H1 (cell line): Measurements from ENCODE around the gene SLC26A8. TPM values are rescaled to one million over a fixed set of nuclear protein-coding genes. Genes with fewer than 3 reads are reported as not detected.

ENCODE experiments used
- CTCF ChIA-PET: fragments of 300-600 bp; sonication (Branson Sonifier 250); formaldehyde crosslinking; loops from one replicate; lab custom pipeline; 2021; ENCODE audit not compliant: partially characterized antibody; lab: Charles Lee
- POLR2A ChIA-PET: fragments of 300-600 bp; sonication (Branson Sonifier 250); formaldehyde crosslinking; loops from one replicate; lab custom pipeline; 2021; ENCODE audit warnings: inconsistent platforms; ENCODE audit not compliant: partially characterized antibody; lab: Charles Lee
- DNase-seq, 2 experiments: peaks; one replicate each; pipeline versions ENCODE4 v3.0.0 to v3.0.0-alpha.2; 2010 to 2022; ENCODE audit warnings: low spot score in 2 of 2, low read depth in 1 of 2, mixed read lengths in 1 of 2
- FAIRE-seq: peaks from 2 replicates; lab custom pipeline; 2011; peaks lifted over from hg19 to GRCh38; lab: Jason Lieb, UNC
- H2AFZ ChIP-seq: 2 replicates; pipeline ENCODE4 v1.8.1; 2012; ENCODE audit warnings: low read length, inconsistent platforms
- H2AK5ac ChIP-seq: 2 replicates; pipeline ENCODE4 v1.6.1; 2013; ENCODE audit warnings: low read depth, low read length
- H2BK120ac ChIP-seq: replicated peaks from 2 replicates; pipeline ENCODE3; 2013; ENCODE audit warnings: low read depth, low read length, inconsistent platforms
- H2BK12ac ChIP-seq: 2 replicates; pipeline ENCODE4 v1.6.1; 2013; ENCODE audit warnings: low read depth, low read length
- H2BK15ac ChIP-seq: 2 replicates; pipeline ENCODE4 v1.6.1; 2013; ENCODE audit warnings: low read length
- H2BK20ac ChIP-seq: 2 replicates; pipeline ENCODE4 v1.6.1; 2013; ENCODE audit warnings: low read length
- H2BK5ac ChIP-seq: 2 replicates; pipeline ENCODE4 v1.6.1; 2013; ENCODE audit warnings: low read depth, low read length
- H3K14ac ChIP-seq: 2 replicates; pipeline ENCODE4 v1.6.1; 2013; ENCODE audit warnings: inconsistent platforms; ENCODE audit not compliant: insufficient read length
- H3K18ac ChIP-seq: 2 replicates; pipeline ENCODE4 v1.6.1; 2013; ENCODE audit warnings: low read length; ENCODE audit errors: extremely low read depth
- H3K23ac ChIP-seq: 2 replicates; pipeline ENCODE4 v1.6.1; 2013; ENCODE audit warnings: inconsistent platforms; ENCODE audit not compliant: insufficient read length
- H3K23me2 ChIP-seq: 2 replicates; pipeline ENCODE4 v1.6.1; 2013; ENCODE audit warnings: low read depth, low read length
- H3K27ac ChIP-seq: 2 replicates; pipeline ENCODE4 v1.6.1; 2011; ENCODE audit warnings: low read depth, low read length, inconsistent platforms
- H3K27me3 ChIP-seq, 4 experiments: replicated peaks in 1 of 4; 1 replicate in 1 of 4; 2 replicates in 3 of 4; pipeline versions ENCODE4 v1.6.1 to v1.8.1; 2011 to 2013; ENCODE audit warnings: low read length in 3 of 4, mild to moderate bottlenecking in 3 of 4, inconsistent platforms in 2 of 4, mixed read lengths in 2 of 4, moderate library complexity in 1 of 4; ENCODE audit not compliant: control insufficient read depth in 3 of 4, insufficient read depth in 3 of 4; ENCODE audit errors: extremely low read depth in 1 of 4
- H3K36me3 ChIP-seq, 4 experiments: 2 replicates each; pipeline versions ENCODE4 v1.6.1 to v1.8.1; 2011 to 2013; ENCODE audit warnings: mild to moderate bottlenecking in 4 of 4, low read length in 3 of 4, moderate library complexity in 2 of 4, control low read depth in 1 of 4, inconsistent platforms in 1 of 4; ENCODE audit not compliant: insufficient read depth in 4 of 4, control insufficient read depth in 2 of 4
- H3K4ac ChIP-seq: replicated peaks from 2 replicates; pipeline ENCODE3; 2013; ENCODE audit warnings: low read length, low read depth, mixed read lengths, inconsistent platforms; ENCODE audit not compliant: insufficient read length
- H3K4me1 ChIP-seq, 4 experiments: replicated peaks in 1 of 4; 1 replicate in 1 of 4; 2 replicates in 3 of 4; pipeline versions ENCODE4 v1.6.1 to v1.8.1; 2011 to 2013; ENCODE audit warnings: low read length in 3 of 4, inconsistent platforms in 2 of 4, mixed read lengths in 1 of 4; ENCODE audit not compliant: insufficient read depth in 4 of 4, control insufficient read depth in 3 of 4
- H3K4me2 ChIP-seq, 2 experiments: 2 replicates each; pipeline versions ENCODE4 v1.6.1 to v1.8.1; 2011 to 2013; ENCODE audit warnings: low read depth in 2 of 2, low read length in 2 of 2, control low read depth in 1 of 2, inconsistent platforms in 1 of 2, mild to moderate bottlenecking in 1 of 2; ENCODE audit not compliant: insufficient read depth in 1 of 2
- H3K4me3 ChIP-seq, 4 experiments: fragments of 200-600, 300-600 bp in 1 of 4; sonication (generic), shearing (Covaris generic), sonication (Bioruptor Twin) in 1 of 4; 2 replicates each; pipeline versions ENCODE4 v1.5.1 to v1.8.1; 2011 to 2016; ENCODE audit warnings: low read length in 4 of 4, low read depth in 3 of 4, control low read depth in 2 of 4, inconsistent platforms in 2 of 4, mild to moderate bottlenecking in 2 of 4, mixed read lengths in 1 of 4, moderate library complexity in 1 of 4; ENCODE audit not compliant: insufficient read depth in 2 of 4; ENCODE audit errors: extremely low read depth in 1 of 4
- H3K56ac ChIP-seq: replicated peaks from 2 replicates; pipeline ENCODE3; 2013; ENCODE audit warnings: low read depth, mild to moderate bottlenecking, mixed read lengths, low read length, inconsistent platforms; ENCODE audit not compliant: insufficient read length
- H3K79me1 ChIP-seq: 2 replicates; pipeline ENCODE4 v1.6.1; 2013; ENCODE audit warnings: low read depth, low read length, control low read depth
- H3K79me2 ChIP-seq, 2 experiments: 2 replicates each; pipeline versions ENCODE4 v1.6.1 to v1.8.1; 2012 to 2013; ENCODE audit warnings: low read length in 2 of 2, mild to moderate bottlenecking in 2 of 2, inconsistent platforms in 1 of 2; ENCODE audit not compliant: insufficient read depth in 2 of 2, control insufficient read depth in 1 of 2
- H3K9ac ChIP-seq, 4 experiments: replicated peaks in 1 of 4; 1 replicate in 1 of 4; 2 replicates in 3 of 4; pipeline versions ENCODE4 v1.6.1 to v1.8.1; 2011 to 2013; ENCODE audit warnings: low read depth in 3 of 4, low read length in 3 of 4, control low read depth in 2 of 4, mild to moderate bottlenecking in 2 of 4, moderate library complexity in 2 of 4, inconsistent platforms in 1 of 4; ENCODE audit errors: extremely low read depth in 1 of 4
- H3K9me3 ChIP-seq, 2 experiments: 2 replicates each; pipeline versions ENCODE4 v1.6.1 to v1.8.1; 2012 to 2013; ENCODE audit warnings: mild to moderate bottlenecking in 2 of 2, moderate library complexity in 2 of 2, control low read depth in 1 of 2, inconsistent platforms in 1 of 2, low read depth in 1 of 2, low read length in 1 of 2, mixed read lengths in 1 of 2; ENCODE audit not compliant: insufficient read depth in 2 of 2
- H4K20me1 ChIP-seq, 2 experiments: replicated peaks in 1 of 2; 2 replicates each; pipeline versions ENCODE3 to v1.8.1; 2011 to 2013; ENCODE audit warnings: inconsistent platforms in 2 of 2, low read length in 2 of 2, mild to moderate bottlenecking in 1 of 2; ENCODE audit not compliant: insufficient read depth in 2 of 2, control insufficient read depth in 1 of 2
- H4K5ac ChIP-seq: 2 replicates; pipeline ENCODE4 v1.6.1; 2013; ENCODE audit warnings: low read length, low read depth, mixed read lengths, inconsistent platforms; ENCODE audit not compliant: insufficient read length
- H4K8ac ChIP-seq: 2 replicates; pipeline ENCODE4 v1.8.0; 2013; ENCODE audit warnings: mild to moderate bottlenecking, moderate library complexity, low read length, inconsistent platforms; ENCODE audit not compliant: insufficient read depth; ENCODE audit errors: extremely low read depth
- H4K91ac ChIP-seq: replicated peaks from 2 replicates; pipeline ENCODE3; 2013; ENCODE audit warnings: low read length, mixed read lengths, inconsistent platforms; ENCODE audit not compliant: insufficient read length
- CHD1 ChIP-seq: IDR thresholded peaks from 2 replicates; pipeline ENCODE4 v1.6.1; 2012; ENCODE audit warnings: low read depth, low read length, improper control_type of control experiment
- EZH2 ChIP-seq: fragments of 200-600 bp; sonication (generic); IDR thresholded peaks from 2 replicates; pipeline ENCODE4 v1.7.1; 2012; ENCODE audit warnings: low read depth, mild to moderate bottlenecking, moderate library complexity, low read length, inconsistent platforms; ENCODE audit not compliant: severe bottlenecking
- FOSL1 ChIP-seq: IDR thresholded peaks from 2 replicates; pipeline ENCODE4 v1.6.1; 2011; ENCODE audit warnings: mild to moderate bottlenecking, low read depth, low read length, moderate library complexity; ENCODE audit not compliant: insufficient read depth
- KDM4A ChIP-seq: IDR thresholded peaks from one replicate; pipeline ENCODE4 v1.7.1; 2012; ENCODE audit warnings: low read depth, mild to moderate bottlenecking, moderate library complexity, low read length, inconsistent platforms; ENCODE audit not compliant: severe bottlenecking
- NRF1 ChIP-seq: IDR thresholded peaks from 2 replicates; pipeline ENCODE4 v1.6.1; 2011; ENCODE audit warnings: mild to moderate bottlenecking, low read depth, low read length, improper control_type of control experiment
- RBBP5 ChIP-seq: IDR thresholded peaks from 2 replicates; pipeline ENCODE4 v1.7.1; 2012; ENCODE audit warnings: low read depth, mild to moderate bottlenecking, inconsistent platforms, low read length, moderate library complexity, borderline replicate concordance
- SAP30 ChIP-seq: fragments of 300-600 bp; sonication (generic); IDR thresholded peaks from 2 replicates; pipeline ENCODE4 v1.7.1; 2012; ENCODE audit warnings: low read length, moderate library complexity, mild to moderate bottlenecking, inconsistent platforms; ENCODE audit not compliant: insufficient read depth, insufficient replicate concordance
- SIN3A ChIP-seq, 2 experiments: IDR thresholded peaks in 1 of 2; conservative IDR thresholded peaks in 1 of 2; 2 replicates each; pipeline ENCODE4 v1.6.1; 2011 to 2012; ENCODE audit warnings: low read length in 2 of 2, improper control_type of control experiment in 1 of 2, low read depth in 1 of 2, mild to moderate bottlenecking in 1 of 2
- SIX5 ChIP-seq: IDR thresholded peaks from 2 replicates; pipeline ENCODE4 v1.6.1; 2011; ENCODE audit warnings: mild to moderate bottlenecking, low read depth, low read length
- SP1 ChIP-seq: IDR thresholded peaks from 2 replicates; pipeline ENCODE4 v1.6.1; 2011; ENCODE audit warnings: low read depth, low read length
- SRF ChIP-seq: IDR thresholded peaks from 2 replicates; pipeline ENCODE4 v1.6.1; 2011; ENCODE audit warnings: mild to moderate bottlenecking, low read depth, low read length, moderate library complexity
- WGBS, 2 experiments: shearing (Covaris generic) in 1 of 2; methylation state at CpG; one replicate each; pipeline versions ENCODE4 v1.1.6 to v1.1.7; 2013 to 2015; ENCODE audit warnings: low lambda C conversion rate in 2 of 2, mixed read lengths in 2 of 2, inconsistent platforms in 1 of 2, low coverage in 1 of 2, missing lambda C conversion rate in 1 of 2; ENCODE audit not compliant: insufficient replicate concordance in 2 of 2, insufficient coverage in 1 of 2, insufficient read length in 1 of 2; ENCODE audit errors: extremely low coverage in 1 of 2, missing lambda C conversion rate in 1 of 2; 5-methylcytosine and 5-hydroxymethylcytosine counted together
- polyA plus RNA-seq, 7 experiments: library from polyadenylated mRNA; depleted of rRNA in 3 of 7; stranded (reverse) in 5 of 7; unstranded in 2 of 7; fragments of >200 nt in 5 of 7; fragments of 200-250 nt in 2 of 7; gene quantifications; 1 replicate in 5 of 7; 2 replicates in 1 of 7; 4 replicates in 1 of 7; pipeline versions ENCODE4 v1.2.1 to v1.2.3, GENCODE V29; 2011 to 2013; ENCODE audit warnings: missing spikeins in 2 of 7, mixed read lengths in 2 of 7
- total RNA-seq: library from RNA; stranded (reverse); fragmentation: NEBNext Ultra II Directional; extraction: Animal tissue kit (Norgen Biotek cat#: 25700); gene quantifications from 2 replicates; pipeline ENCODE4 v1.2.1, GENCODE V29; 2021
- TF ChIP-seq, protein P1 (sequence below): IDR thresholded peaks from 2 replicates; pipeline ENCODE4 v1.6.1; 2012; ENCODE audit warnings: inconsistent platforms

Gene SLC26A8
- total and polyA plus RNA-seq, 2 of the 8 experiments (the other 6 are each of a cell fraction or from before 2014, with no cell fraction given): 0.56 to 0.57 TPM

DNA sequence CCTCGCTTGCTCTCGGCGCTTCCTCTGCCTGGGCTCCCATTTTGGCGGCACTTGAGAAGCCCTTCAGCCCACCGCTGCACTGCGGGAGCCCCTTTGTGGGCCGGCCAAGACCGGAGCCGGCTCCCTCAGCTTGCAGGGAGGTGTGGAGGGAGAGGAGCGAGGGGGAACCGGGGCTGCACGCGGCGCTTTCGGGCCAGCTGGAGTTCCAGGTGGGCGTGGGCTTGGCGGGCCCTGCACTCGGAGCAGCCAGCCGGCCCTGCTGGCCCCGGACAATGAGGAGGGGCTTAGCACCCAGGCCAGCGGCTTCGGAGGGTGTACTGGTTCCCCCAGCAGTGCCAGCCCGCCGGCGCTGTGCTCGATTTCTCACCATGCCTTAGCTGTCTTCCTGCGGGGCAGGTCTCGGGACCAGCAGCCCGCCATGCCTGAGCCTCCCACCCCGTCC lies 93.3 kb downstream of the SLC26A8 start:
- peak overlapping the region; percentile 12; the same call in 1 of the 2 replicates for H2BK5ac ChIP-seq
- no peaks in the 10 kb centered on the region for H4K20me1 ChIP-seq
- no peak overlapping the region for H4K91ac ChIP-seq
- H3K18ac ChIP-seq: 0 out of 2 replicates have a peak overlapping the region, but pooled peaks have one; percentile 43
- FAIRE-seq: no peak
- H3K79me2 ChIP-seq: no peaks in the 10 kb centered on the region
- ChIA-PET POLR2A (interaction anchor here (0.6 to 3.6 kb wide), 8 partner anchors 11 to 340 kb away, joined by 3 to 27 read pairs (median 4); partner anchors contain the start of genes MAPK14 and SRPK1), CTCF (interaction anchor here (1.2 kb wide), 2 partner anchors 8 to 28 kb away, joined by 3 to 4 read pairs; no protein-coding TSS in a partner anchor)
- H3K14ac ChIP-seq: no peak overlapping the region
- H2AK5ac ChIP-seq: no peak overlapping the region
- H3K36me3 ChIP-seq: no peaks in the 10 kb centered on the region
- no peak overlapping the region; the same call in 1 of the 2 replicates for H2BK12ac ChIP-seq
- no peak overlapping the region for H3K27ac ChIP-seq
- H3K23ac ChIP-seq: no peak overlapping the region
- WGBS, 2 experiments: 7% methylated on average over 28 of the region's 30 CpGs; no CpG with 5 or more reads in 1 of the 2 experiments
- peaks cover 0 to 6% (median 1%) of the 10 kb centered on the region in 4 experiments; a peak in 5 of 7 replicates for H3K4me1 ChIP-seq
- H3K4me3 ChIP-seq: peak overlapping the region; percentile 21 to 55 (median 26)
- H3K9me3 ChIP-seq: no peaks in the 10 kb centered on the region
- peak overlapping the region in 3 of 4 experiments; percentile 31 to 43 (median 41); a peak in 5 of 7 replicates for H3K9ac ChIP-seq
- H2BK15ac ChIP-seq: 0 out of 2 replicates have a peak overlapping the region, but pooled peaks have one; percentile 77
- H2AFZ ChIP-seq: peak overlapping the region; percentile 98
- peak in 1 of 2 experiments; percentile 76 for DNase-seq
- peak overlapping the region; percentile 53 to 70 for H3K4me2 ChIP-seq
- peaks cover 0 to 3% (median 0%) of the 10 kb centered on the region in 4 experiments; a peak in 2 of 7 replicates for H3K27me3 ChIP-seq
- H3K23me2 ChIP-seq: peaks cover 2% of the 10 kb centered on the region; the same call in 1 of the 2 replicates
- no peak overlapping the region for H3K4ac ChIP-seq
- no peaks in the 10 kb centered on the region for H3K79me1 ChIP-seq
- no peak overlapping the region for H3K56ac ChIP-seq
- H4K5ac ChIP-seq: peak overlapping the region; percentile 48
- H2BK20ac ChIP-seq: no peak overlapping the region
- H2BK120ac ChIP-seq: no peak overlapping the region
- H4K8ac ChIP-seq: peak overlapping the region; percentile 76; the same call in 1 of the 2 replicates
- TF ChIP-seq CHD1 (no peak), SP1 (no peak), SRF (no peak), RBBP5 (0 out of 2 replicates have a peak, but pooled peaks have one; percentile 42), SIN3A (conservative IDR thresholded peaks at IDR 0.05 in 1 of 2, IDR thresholded peaks at IDR 0.05 in 1 of 2; ENCODE audit: low read depth in 1 of 2, low read length in 2 of 2) (0 out of 4 replicates have a peak, but pooled peaks of 1 of the 2 experiments have one; percentile 39), SIX5 (no peak), NRF1 (no peak), EZH2 (no peak), SAP30 (no peak), FOSL1 (no peak), KDM4A (peak; percentile 46)
- TF ChIP-seq, protein P1, sequence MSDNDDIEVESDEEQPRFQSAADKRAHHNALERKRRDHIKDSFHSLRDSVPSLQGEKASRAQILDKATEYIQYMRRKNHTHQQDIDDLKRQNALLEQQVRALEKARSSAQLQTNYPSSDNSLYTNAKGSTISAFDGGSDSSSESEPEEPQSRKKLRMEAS: peak; percentile 68
